HuH-7.5 (cell line): Measurements from ENCODE around the gene PLCL1.
"Not testable (repeated sequence)": the region's sequence is repeated elsewhere in the genome, so short reads cannot be mapped to it uniquely, and the experiment has no call there.

Source experiments
- DNase-seq: peaks from one replicate; pipeline ENCODE4 v3.0.0; 2011; ENCODE audit warnings: low spot score

The PLCL1 gene

DNA sequence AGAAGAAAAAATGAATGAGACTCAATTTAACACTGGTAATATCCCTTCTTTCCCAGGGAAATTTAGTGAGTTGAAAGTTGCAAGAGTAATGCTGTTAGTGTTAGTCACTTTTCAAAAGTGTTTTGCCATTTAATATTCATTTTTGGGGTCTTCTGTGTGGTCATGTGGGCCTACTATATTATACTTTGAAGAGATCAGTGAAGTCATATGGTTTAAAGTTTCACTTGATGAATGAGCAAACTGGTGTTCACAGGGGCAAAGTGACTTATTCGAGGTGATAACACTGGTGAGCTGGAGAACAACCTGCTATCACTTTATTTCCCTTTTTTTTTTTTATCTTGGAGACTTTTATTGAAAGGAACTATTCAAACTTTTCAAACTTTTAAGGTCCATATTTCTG, 196.0 kb downstream of the PLCL1 start:
- no peak for DNase-seq

DNA sequence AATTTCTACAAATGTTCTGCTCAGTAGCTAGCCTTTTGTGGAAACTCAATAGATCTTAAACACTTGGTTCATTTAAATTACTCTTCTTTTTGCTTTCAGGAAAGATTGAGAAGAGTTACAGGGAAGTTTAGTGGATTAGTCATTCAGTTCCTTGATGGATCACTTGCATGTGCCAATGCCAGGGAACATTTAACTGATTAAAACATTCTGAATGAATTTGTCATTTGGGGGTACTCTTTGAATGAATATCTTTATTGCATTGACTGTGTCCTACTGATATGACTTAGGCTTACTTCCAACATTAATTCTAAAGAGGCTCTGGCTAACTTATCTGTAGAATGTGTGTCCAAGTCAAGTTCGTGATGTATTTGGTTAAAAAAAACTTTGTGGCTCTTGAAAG, 199.8 kb downstream of the PLCL1 start:
- no peak for DNase-seq

- DNase-seq = no peak
Observed at GRCh38 chr2:198004921-198005829, 200.8 kb downstream of the PLCL1 start.

DNA sequence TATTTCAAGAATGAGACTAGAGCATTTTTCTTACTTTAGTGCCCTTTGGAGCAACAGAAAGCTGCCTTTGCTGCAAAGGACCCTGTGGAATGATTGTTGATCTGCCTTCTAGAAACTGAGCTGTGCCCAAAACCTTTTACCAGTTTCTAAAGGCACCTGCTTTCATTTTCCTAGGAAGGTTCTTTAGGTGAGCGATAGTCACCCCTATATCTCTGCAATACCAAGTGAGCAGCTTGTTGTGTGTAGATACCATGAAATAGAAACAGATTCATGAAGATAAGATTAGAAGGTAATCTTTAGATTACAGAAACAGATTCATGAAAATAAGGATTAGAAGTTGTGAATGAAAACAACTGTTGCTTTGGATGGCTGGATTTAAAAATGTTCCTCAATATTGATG, 202.3 kb downstream of the PLCL1 start:
- no peak for DNase-seq

GRCh38 chr2:198008230-198008629, 203.8 kb downstream of the PLCL1 start:
- no peak for DNase-seq

GRCh38 chr2:198012025-198012424, 207.6 kb downstream of the PLCL1 start:
- no peak for DNase-seq

- DNase-seq = no peak
Observed at GRCh38 chr2:198016243-198016642, 211.8 kb downstream of the PLCL1 start.

GRCh38 chr2:198017068-198017467, 212.7 kb downstream of the PLCL1 start:
- DNase-seq = no peak

- DNase-seq = no peak
Observed at GRCh38 chr2:198028955-198029354, 224.6 kb downstream of the PLCL1 start.

- DNase-seq = not testable (repeated sequence)
Observed at GRCh38 chr2:198029576-198029975, 225.2 kb downstream of the PLCL1 start.

DNA sequence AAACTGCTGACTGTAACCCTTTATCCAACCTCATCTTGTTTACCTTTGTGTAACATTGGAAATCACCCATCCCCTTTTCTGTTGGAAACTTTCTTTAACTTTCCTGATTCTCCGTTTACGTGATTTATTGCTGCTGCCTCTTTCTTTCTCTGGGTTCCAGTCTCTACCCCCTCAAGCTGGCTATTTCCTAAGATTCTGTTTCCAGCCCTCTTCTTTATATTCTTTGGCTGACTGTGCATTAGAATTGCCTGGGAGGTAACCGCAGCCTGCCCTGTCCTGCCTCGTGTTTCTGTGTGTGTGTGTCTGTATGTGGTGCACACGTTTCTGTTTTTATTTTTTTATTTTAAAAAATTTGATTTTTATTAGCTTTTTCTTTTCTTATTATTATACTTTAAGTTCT, 229.2 kb downstream of the PLCL1 start:
- no peak for DNase-seq

- DNase-seq = no peak
Observed at GRCh38 chr2:198036029-198036879, 231.9 kb downstream of the PLCL1 start.

GRCh38 chr2:198040835-198041234, 236.4 kb downstream of the PLCL1 start:
- DNase-seq = no peak

DNA sequence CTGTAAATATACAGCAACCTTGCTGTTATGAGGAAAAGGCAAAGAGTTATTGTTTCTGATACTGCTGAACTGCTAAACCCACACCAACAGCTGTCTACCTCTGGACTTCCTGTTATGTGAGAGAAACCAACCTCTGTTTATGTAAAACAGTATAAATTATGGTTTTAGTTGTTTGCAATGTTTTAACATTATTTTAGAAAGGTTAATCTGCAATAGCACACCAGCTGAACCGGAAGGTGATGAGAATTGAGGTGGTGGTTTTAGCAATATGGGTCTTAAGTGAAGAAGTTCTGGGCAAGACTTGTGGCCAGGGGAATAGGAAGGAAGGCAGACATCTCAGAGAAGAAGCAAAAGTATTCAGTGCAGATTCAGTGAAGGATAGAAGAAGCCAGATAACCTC, 237.8 kb downstream of the PLCL1 start:
- DNase-seq = no peak

GRCh38 chr2:198044777-198045176, 240.4 kb downstream of the PLCL1 start:
- no peak for DNase-seq

- DNase-seq = no peak
Observed at GRCh38 chr2:198045227-198045626, 240.8 kb downstream of the PLCL1 start.

DNA sequence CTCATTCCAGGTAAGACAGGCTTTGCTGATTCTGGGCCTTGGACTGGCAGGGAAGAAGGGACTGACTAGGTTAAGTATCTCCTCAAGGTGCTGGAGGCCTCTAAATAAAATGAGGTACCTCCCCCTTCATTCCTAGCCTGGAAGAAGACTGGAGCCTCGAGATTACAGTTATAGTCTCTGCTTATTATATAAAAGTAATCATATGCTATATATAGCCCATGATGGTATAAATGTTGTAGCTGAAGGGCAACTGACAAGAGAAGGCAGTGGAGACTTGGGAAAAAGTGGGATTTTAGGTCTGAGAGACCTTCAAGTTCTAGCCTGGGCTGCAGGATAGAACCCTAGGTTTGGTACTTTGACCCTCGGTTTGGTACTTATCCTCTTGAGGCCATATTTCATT, 248.3 kb downstream of the PLCL1 start:
- no peak for DNase-seq

DNA sequence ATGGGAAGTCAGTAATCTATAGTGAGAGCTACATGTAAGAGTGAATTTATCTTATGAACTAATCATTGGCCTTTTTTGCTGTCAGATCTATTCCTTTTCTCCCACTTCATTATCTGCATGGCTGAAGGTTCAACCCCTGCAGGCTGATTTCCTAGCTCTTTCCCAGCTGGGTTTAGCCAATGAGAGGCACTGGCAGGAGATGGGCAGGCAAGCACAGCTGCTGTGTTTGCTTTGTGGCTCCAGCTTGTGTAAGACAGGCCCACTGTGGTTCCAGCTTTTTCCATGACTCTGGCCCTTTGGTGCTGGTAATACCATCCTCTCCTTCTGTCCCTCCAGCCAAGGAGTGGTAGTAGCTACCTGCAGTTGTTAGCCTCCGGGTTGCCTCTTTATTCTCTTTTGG, 248.8 kb downstream of the PLCL1 start:
- DNase-seq = no peak

DNA sequence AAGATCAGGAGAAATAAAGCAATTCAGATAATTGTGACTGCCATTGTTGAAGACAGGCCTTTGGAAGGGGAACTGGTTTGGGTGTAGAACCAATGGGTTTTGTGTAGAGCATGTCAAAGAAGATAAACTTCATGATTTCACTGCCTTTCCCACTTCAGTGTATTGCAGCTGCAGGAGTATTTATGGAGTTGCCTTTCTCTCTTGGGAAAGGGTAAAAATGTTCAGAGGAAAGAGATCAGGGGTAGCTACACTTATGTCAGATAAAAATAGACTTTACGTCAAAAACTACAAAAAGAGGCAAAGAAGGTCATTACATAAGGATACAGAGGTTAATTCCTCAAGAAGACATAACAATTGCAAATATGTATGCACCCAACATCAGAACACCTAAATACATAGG, 249.4 kb downstream of the PLCL1 start:
- DNase-seq = no peak

GRCh38 chr2:198054299-198054698, 249.9 kb downstream of the PLCL1 start:
- no peak for DNase-seq

DNA sequence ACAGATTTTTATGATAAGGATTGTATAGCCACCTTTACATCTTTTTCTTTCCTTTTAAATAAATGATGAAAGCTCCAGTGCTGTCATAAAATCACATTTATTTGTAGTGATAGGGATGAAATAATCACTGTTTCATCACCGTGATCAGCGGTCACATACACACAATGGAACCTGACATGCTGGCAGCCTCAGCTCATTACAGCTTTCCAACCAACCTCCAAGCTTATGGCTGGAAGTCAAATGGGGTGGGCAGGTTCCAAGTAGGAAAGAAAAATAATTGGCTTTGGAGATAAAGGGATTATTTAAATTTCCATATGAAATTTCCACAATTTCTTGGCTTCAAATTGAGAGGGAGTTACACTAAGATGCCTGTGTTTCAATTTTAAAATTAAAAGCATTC, 251.3 kb downstream of the PLCL1 start:
- DNase-seq = no peak

- DNase-seq = no peak
Observed at GRCh38 chr2:198056836-198057235, 252.4 kb downstream of the PLCL1 start.

GRCh38 chr2:198059800-198060199, 255.4 kb downstream of the PLCL1 start:
- no peak for DNase-seq
